ENCODE results near the gene EXOC6. TPM values are rescaled to one million over a fixed set of nuclear protein-coding genes. Genes with fewer than 3 reads are reported as not detected.

Gene EXOC6
- total RNA-seq, 1 experiment from 2014 or later: 12.9 TPM

GRCh38 chr10:92826061-92826460 is 22.3 kb upstream of the EXOC6 start:
- no peak overlapping the region for H3K4me2 ChIP-seq (ENCODE audit: low read length)
- RAD21 ChIA-PET (ENCODE audit: low non-redundant PET in 1 of 2, low total read pairs in 2 of 2, uncharacterized antibody in 2 of 2, unreplicated experiment in 2 of 2): no interaction called here

GRCh38 chr10:92826504-92826903 is 21.8 kb upstream of the EXOC6 start:
- POLR2A ChIA-PET: no interaction called here
- CTCF ChIA-PET: no interaction called here
- H3K27ac ChIP-seq (ENCODE audit: low read depth, low read length): no peak overlapping the region

More at GRCh38 chr10:92826061-92826460, 22.3 kb upstream of the EXOC6 start:
- Histone ChIP-seq H3K27me3 (ENCODE audit: insufficient read depth, low read length) (no peaks in the 10 kb centered on the region), H3K27ac (ENCODE audit: low read depth, low read length) (no peak overlapping the region), H3K4me1 (ENCODE audit: control insufficient read depth in 1 of 2, insufficient read depth in 2 of 2, low read length in 2 of 2) (peaks cover 0 to 11% of the 10 kb centered on the region in 2 experiments; a peak in 2 of 4 replicates), H3K9me2 (ENCODE audit: insufficient read depth) (no peaks in the 10 kb centered on the region), H4K20me1 (ENCODE audit: insufficient read depth) (no peaks in the 10 kb centered on the region), H3K4me3 (replicated peaks in 1 of 2; ENCODE audit: low read depth in 1 of 2, low read length in 2 of 2) (no peak overlapping the region), H3K9ac (ENCODE audit: low read length) (no peak overlapping the region), H3K79me2 (ENCODE audit: insufficient read depth, low read length) (no peaks in the 10 kb centered on the region), H2AFZ (ENCODE audit: low read depth, low read length, poor library complexity, severe bottlenecking) (no peak overlapping the region), H3K9me3 (ENCODE audit: control insufficient read depth in 1 of 2, insufficient read depth in 1 of 2, low read depth in 1 of 2, low read length in 2 of 2) (no peaks in the 10 kb centered on the region), H3K36me3 (ENCODE audit: control insufficient read depth in 1 of 2, insufficient read depth in 2 of 2, low read length in 2 of 2) (no peaks in the 10 kb centered on the region)
- BruUV-seq (replicated peaks): no TSS peak
- no peak for ATAC-seq
- POLR2A ChIA-PET: no interaction called here
- intact Hi-C loops (cut with micrococcal nuclease): no loop called here
- no peak for DNase-seq (ENCODE audit: low read depth, low spot score)
- CTCF ChIA-PET: no interaction called here
- TF ChIP-seq POLR2AphosphoS5 (IDR thresholded peaks at IDR 0.05; ENCODE audit: low read depth, low read length) (no peak), POLR2A (IDR thresholded peaks at IDR 0.05; ENCODE audit: borderline replicate concordance, extremely low read depth, insufficient read depth, insufficient read length) (no peak), ATF3 (IDR thresholded peaks at IDR 0.05) (no peak), RAD21 (IDR thresholded peaks at IDR 0.05; ENCODE audit: low read depth) (no peak), ZFX (IDR thresholded peaks at IDR 0.05) (no peak), JUND (IDR thresholded peaks at IDR 0.05) (no peak), YY1 (IDR thresholded peaks at IDR 0.05; ENCODE audit: extremely low read depth, insufficient replicate concordance, low read depth, low read length) (no peak)

More at GRCh38 chr10:92826504-92826903, 21.8 kb upstream of the EXOC6 start:
- Histone ChIP-seq H3K79me2 (ENCODE audit: insufficient read depth, low read length) (no peaks in the 10 kb centered on the region), H3K9ac (ENCODE audit: low read length) (no peak overlapping the region), H4K20me1 (ENCODE audit: insufficient read depth) (no peaks in the 10 kb centered on the region), H3K4me3 (replicated peaks in 1 of 2; ENCODE audit: low read depth in 1 of 2, low read length in 2 of 2) (no peak overlapping the region), H3K36me3 (ENCODE audit: control insufficient read depth in 1 of 2, insufficient read depth in 2 of 2, low read length in 2 of 2) (no peaks in the 10 kb centered on the region), H3K9me3 (ENCODE audit: control insufficient read depth in 1 of 2, insufficient read depth in 1 of 2, low read depth in 1 of 2, low read length in 2 of 2) (no peaks in the 10 kb centered on the region), H3K27me3 (ENCODE audit: insufficient read depth, low read length) (no peaks in the 10 kb centered on the region), H3K4me1 (ENCODE audit: control insufficient read depth in 1 of 2, insufficient read depth in 2 of 2, low read length in 2 of 2) (peaks cover 0 to 11% of the 10 kb centered on the region in 2 experiments; a peak in 2 of 4 replicates), H3K9me2 (ENCODE audit: insufficient read depth) (no peaks in the 10 kb centered on the region), H2AFZ (ENCODE audit: low read depth, low read length, poor library complexity, severe bottlenecking) (no peak overlapping the region), H3K4me2 (ENCODE audit: low read length) (no peak overlapping the region)
- ATAC-seq (no peak), DNase-seq (ENCODE audit: low read depth, low spot score) (no peak)
- BruUV-seq (replicated peaks): no TSS peak
- intact Hi-C loops (cut with micrococcal nuclease): no loop called here
- no peak for TF ChIP-seq EZH2phosphoT487 (IDR thresholded peaks at IDR 0.05; ENCODE audit: borderline replicate concordance)
- TF ChIP-seq CBX3 (IDR thresholded peaks at IDR 0.05; ENCODE audit: low read depth): no peak
- TF ChIP-seq ZBTB33 (IDR thresholded peaks at IDR 0.05; ENCODE audit: extremely low read depth, insufficient replicate concordance, low read length): no peak
- TF ChIP-seq YY1 (IDR thresholded peaks at IDR 0.05; ENCODE audit: extremely low read depth, insufficient replicate concordance, low read depth, low read length): no peak
- TF ChIP-seq JUND (IDR thresholded peaks at IDR 0.05): no peak
- TF ChIP-seq ELF1 (IDR thresholded peaks at IDR 0.05; ENCODE audit: borderline replicate concordance, low read depth): no peak
- TF ChIP-seq POLR2A (IDR thresholded peaks at IDR 0.05; ENCODE audit: borderline replicate concordance, extremely low read depth, insufficient read depth, insufficient read length): no peak
- TF ChIP-seq MAX (IDR thresholded peaks at IDR 0.05): no peak
- no peak for TF ChIP-seq SRF (IDR thresholded peaks at IDR 0.05; ENCODE audit: low read depth)
- no peak for TF ChIP-seq EZH2 (IDR thresholded peaks at IDR 0.05)
- no peak for TF ChIP-seq RAD21 (IDR thresholded peaks at IDR 0.05; ENCODE audit: low read depth)
- no peak for TF ChIP-seq ZFX (IDR thresholded peaks at IDR 0.05)
- RAD21 ChIA-PET (ENCODE audit: low non-redundant PET in 1 of 2, low total read pairs in 2 of 2, uncharacterized antibody in 2 of 2, unreplicated experiment in 2 of 2): no interaction called here
